K562 (cell line): ENCODE measurements around the gene SUSD5. TPM values are rescaled to one million over a fixed set of nuclear protein-coding genes. Genes with fewer than 3 reads are reported as not detected.

Source experiments
- ATAC-seq: fragments of 200-7000 bp; cut with Tn5 transposase; 3 replicates; pipeline ENCODE4 v1.9.1; 2020; ENCODE audit warnings: moderate library complexity
- BruUV-seq: library from RNA; stranded (reverse); fragments of 400-500 nt; replicated peaks from 2 replicates; lab custom pipeline; 2021; lab: Mats Ljungman, UMichigan
- CTCF ChIA-PET: fragments of 300-600 bp; formaldehyde crosslinking; extraction: SDS; loops from one replicate; lab custom pipeline; 2021; ENCODE audit warnings: low intra/inter-chr PET ratio; lab: Yijun Ruan, JAX
- POLR2A ChIA-PET: fragments of 300-600, 350-650 bp; sonication (Branson Sonifier 250); formaldehyde crosslinking; extraction: SDS; loops from one replicate; lab custom pipeline; 2021; ENCODE audit warnings: antibody characterized with exemption, inconsistent platforms; lab: Yijun Ruan, JAX
- DNase-seq, 4 experiments: peaks; one replicate each; pipeline versions ENCODE4 v3.0.0 to v3.0.0-alpha.2; 2011 to 2018; ENCODE audit warnings: low spot score in 3 of 4, mixed read lengths in 3 of 4; ENCODE audit errors: extremely low read depth in 1 of 4
- FAIRE-seq: peaks from 2 replicates; lab custom pipeline; 2011; peaks lifted over from hg19 to GRCh38; lab: Jason Lieb, UNC
- H2AFZ ChIP-seq: 2 replicates; pipeline ENCODE4 v1.6.0; 2011; ENCODE audit warnings: low read depth, low read length, control low read depth, inconsistent platforms
- H3K27ac ChIP-seq: fragments of 200-600 bp; 3 replicates; pipeline ENCODE4 v1.8.0; 2011; ENCODE audit warnings: low read depth, mild to moderate bottlenecking, control low read depth, inconsistent platforms, low read length, moderate library complexity, mixed read lengths; ENCODE audit errors: extremely low read depth
- H3K27me3 ChIP-seq, 2 experiments: fragments of 300-600 bp in 1 of 2; 2 replicates in 1 of 2; 3 replicates in 1 of 2; pipeline versions ENCODE4 v1.6.0 to v1.8.0; 2011; ENCODE audit warnings: inconsistent platforms in 2 of 2, low read length in 2 of 2, mild to moderate bottlenecking in 1 of 2, mixed read lengths in 1 of 2, moderate library complexity in 1 of 2; ENCODE audit not compliant: control insufficient read depth in 2 of 2, insufficient read depth in 2 of 2
- H3K36me3 ChIP-seq: fragments of 300-600 bp; 3 replicates; pipeline ENCODE4 v1.8.0; 2011; ENCODE audit warnings: mild to moderate bottlenecking, low read length, inconsistent platforms; ENCODE audit not compliant: control insufficient read depth, insufficient read depth
- H3K4me1 ChIP-seq, 2 experiments: fragments of 200-600 bp in 1 of 2; replicated peaks in 1 of 2; 2 replicates in 1 of 2; 3 replicates in 1 of 2; pipeline versions ENCODE4 v1.5.1 to v1.8.0; 2011; ENCODE audit warnings: inconsistent platforms in 2 of 2, low read length in 2 of 2, mild to moderate bottlenecking in 1 of 2, mixed read lengths in 1 of 2, moderate library complexity in 1 of 2; ENCODE audit not compliant: control insufficient read depth in 2 of 2, insufficient read depth in 2 of 2
- H3K4me2 ChIP-seq: 2 replicates; pipeline ENCODE4 v1.6.1; 2011; ENCODE audit warnings: low read length, control low read depth, inconsistent platforms, mixed read lengths; ENCODE audit not compliant: insufficient read depth
- H3K4me3 ChIP-seq: fragments of 200-600 bp; sonication (generic), shearing (Covaris generic); 2 replicates; pipeline ENCODE4 v1.5.1; 2016; ENCODE audit warnings: control low read depth, inconsistent platforms
- H3K79me2 ChIP-seq: fragments of 200-600 bp; 3 replicates; pipeline ENCODE4 v1.8.0; 2011; ENCODE audit warnings: low read length, inconsistent platforms; ENCODE audit not compliant: control insufficient read depth, insufficient read depth
- H3K9ac ChIP-seq, 2 experiments: 2 replicates each; pipeline versions ENCODE4 v1.6.0 to v1.6.1; 2011; ENCODE audit warnings: low read depth in 2 of 2, low read length in 2 of 2, control low read depth in 1 of 2, inconsistent platforms in 1 of 2, mild to moderate bottlenecking in 1 of 2, mixed read lengths in 1 of 2; ENCODE audit not compliant: insufficient read depth in 1 of 2
- H3K9me1 ChIP-seq: one replicate; pipeline ENCODE4 v1.6.0; 2011; ENCODE audit warnings: inconsistent platforms, mild to moderate bottlenecking, low read length, moderate library complexity; ENCODE audit not compliant: control insufficient read depth, insufficient read depth
- H3K9me3 ChIP-seq: replicated peaks from 2 replicates; pipeline ENCODE4 v1.5.1; 2011; ENCODE audit warnings: low read depth, low read length, inconsistent platforms; ENCODE audit not compliant: control insufficient read depth, insufficient read depth
- H4K20me1 ChIP-seq: replicated peaks from 2 replicates; pipeline ENCODE4 v1.6.1; 2011; ENCODE audit warnings: low read length, inconsistent platforms, mixed read lengths; ENCODE audit not compliant: control insufficient read depth, insufficient read depth
- ARID4B ChIP-seq: sonication (generic); formaldehyde crosslinking; IDR thresholded peaks from 2 replicates; pipeline ENCODE4 v1.8.0; 2022; ENCODE audit warnings: mild to moderate bottlenecking, missing genetic modification reagents
- ELF4 ChIP-seq: fragments of 450-650 bp; formaldehyde crosslinking; IDR thresholded peaks from 2 replicates; pipeline ENCODE4 v1.4.0; 2022; ENCODE audit warnings: missing genetic modification characterization
- JUN ChIP-seq, 2 experiments: sonication (generic) in 1 of 2; formaldehyde crosslinking in 1 of 2; IDR thresholded peaks; 2 replicates each; pipeline versions ENCODE4 v1.6.1 to v1.8.0; 2012 to 2022; ENCODE audit warnings: borderline replicate concordance in 2 of 2, mild to moderate bottlenecking in 2 of 2, improper control_type of control experiment in 1 of 2, low read depth in 1 of 2, low read length in 1 of 2, missing genetic modification reagents in 1 of 2
- NRF1 ChIP-seq, 2 experiments: fragments of 450-650 bp; IDR thresholded peaks in 1 of 2; conservative IDR thresholded peaks in 1 of 2; 2 replicates each; pipeline ENCODE4 v1.6.1; 2014; ENCODE audit warnings: mild to moderate bottlenecking in 2 of 2
- PHTF2 ChIP-seq: fragments of 250-450 bp; sonication (Bioruptor Pico); IDR thresholded peaks from 2 replicates; pipeline ENCODE4 v1.5.0; 2021; ENCODE audit warnings: mild to moderate bottlenecking
- SREBF1 ChIP-seq: fragments of 150-350 bp; IDR thresholded peaks from 2 replicates; pipeline ENCODE4 v1.6.1; 2014; ENCODE audit warnings: antibody characterized with exemption, low read depth, low read length, borderline replicate concordance
- SRSF9 ChIP-seq: fragments of 200-400 bp; formaldehyde crosslinking; IDR thresholded peaks from 2 replicates; pipeline ENCODE4 v1.6.1; 2017; ENCODE audit warnings: low read depth, low read length, borderline replicate concordance
- STAG1 ChIP-seq: sonication (generic); formaldehyde crosslinking; IDR thresholded peaks from 2 replicates; pipeline ENCODE4 v1.5.0; 2020; ENCODE audit warnings: missing genetic modification reagents, borderline replicate concordance
- TAF15 ChIP-seq: fragments of 200-400 bp; formaldehyde crosslinking; IDR thresholded peaks from 2 replicates; pipeline ENCODE4 v1.6.1; 2017; ENCODE audit warnings: mild to moderate bottlenecking, low read depth, low read length, moderate library complexity
- TAL1 ChIP-seq: fragments of 450-650 bp; IDR thresholded peaks from 2 replicates; pipeline ENCODE4 v1.6.1; 2016; ENCODE audit warnings: mild to moderate bottlenecking
- ZFP30 ChIP-seq: fragments of 250-450 bp; sonication (Bioruptor Pico); IDR thresholded peaks from 2 replicates; pipeline ENCODE4 v1.8.0; 2022; ENCODE audit warnings: moderate library complexity, mild to moderate bottlenecking, inconsistent platforms, borderline replicate concordance
- ZNF561 ChIP-seq: fragments of 450-650 bp; formaldehyde crosslinking; conservative IDR thresholded peaks from 2 replicates; pipeline ENCODE4 v1.4.0; 2020; ENCODE audit warnings: mild to moderate bottlenecking, moderate library complexity
- ZNF696 ChIP-seq: fragments of 250-450 bp; sonication (Bioruptor Pico); conservative IDR thresholded peaks from 2 replicates; pipeline ENCODE4 v1.4.0; 2020; ENCODE audit warnings: mild to moderate bottlenecking, moderate library complexity
- ZZZ3 ChIP-seq: fragments of 450-650 bp; IDR thresholded peaks from 2 replicates; pipeline ENCODE4 v1.6.1; 2016; ENCODE audit warnings: antibody characterized with exemption, mild to moderate bottlenecking, moderate library complexity
- WGBS: fragments of 100-300 bp; shearing (Covaris generic); methylation state at CpG from one replicate; pipeline ENCODE4 v1.1.6; 2016; ENCODE audit warnings: low coverage, mixed read lengths; ENCODE audit not compliant: insufficient coverage; ENCODE audit errors: missing lambda C conversion rate; 5-methylcytosine and 5-hydroxymethylcytosine counted together
- in situ Hi-C: fragments of 300-500 bp; cut with MboI; formaldehyde crosslinking; loops from 4 replicates; pipeline ENCODE4 v1.15.0; 2018; ENCODE audit warnings: inconsistent platforms, mixed read lengths
- intact Hi-C: fragments of 100-400 bp; cut with micrococcal nuclease; formaldehyde crosslinking; loops from 2 replicates; pipeline ENCODE4 v1.14.2; 2022
- polyA plus RNA-seq, 8 experiments: library from polyadenylated mRNA; depleted of rRNA in 4 of 8; stranded (reverse) in 5 of 8; unstranded in 3 of 8; fragments of >200 nt; fragmentation: Nextera tagmentation in 2 of 8; fragmentation: Illumina TruSeq in 1 of 8; extraction: Ambion mirVana in 2 of 8; extraction: Trizol in 1 of 8; gene quantifications; 2 replicates each; pipeline versions ENCODE4 v1.2.1 to v1.2.3, GENCODE V29; 2011 to 2014; ENCODE audit warnings: inconsistent platforms in 1 of 8, missing spikeins in 1 of 8
- total RNA-seq, 7 experiments: library from RNA; depleted of rRNA in 6 of 7; stranded (reverse); fragments of >200 nt in 6 of 7; fragmentation: Illumina TruSeq in 2 of 7; extraction: Trizol in 2 of 7; gene quantifications; 2 replicates each; pipeline versions ENCODE4 v1.2.1 to v1.2.3, GENCODE V29; 2011 to 2021; ENCODE audit warnings: low replicate concordance in 1 of 7
- TF ChIP-seq, protein P1 (sequence below): fragments of 250-450 bp; sonication (Bioruptor Pico); IDR thresholded peaks from 2 replicates; pipeline ENCODE4 v1.8.0; 2021; ENCODE audit warnings: moderate library complexity, mild to moderate bottlenecking, inconsistent platforms
- TF ChIP-seq, protein P2 (sequence below): sonication (generic); formaldehyde crosslinking; IDR thresholded peaks from 2 replicates; pipeline ENCODE4 v1.8.0; 2022; ENCODE audit warnings: missing genetic modification reagents, mild to moderate bottlenecking, moderate library complexity, borderline replicate concordance

SUSD5 gene
- total and polyA plus RNA-seq, 9 of the 15 experiments (the other 6 are each of a cell fraction or from before 2014, with no cell fraction given), result not detected

- no peak overlapping the region for H3K4me2 ChIP-seq
- ChIA-PET POLR2A (interaction anchor here (2.7 kb wide), 1 partner anchor 13 kb away, joined by 9 read pairs; no protein-coding TSS in a partner anchor), CTCF (no interaction called here)
- in situ Hi-C loops (no loop called here), intact Hi-C loops (no loop called here)
- WGBS, result 0% methylated on average over 2 of the region's 2 CpGs
- H3K9me3 ChIP-seq, result no peaks in the 10 kb centered on the region
- no TSS peak for BruUV-seq
- H3K4me1 ChIP-seq, result no peaks in the 10 kb centered on the region; a peak in 1 of 5 replicates
- peaks cover 12 to 28% of the 10 kb centered on the region in 2 experiments for H3K27me3 ChIP-seq
- H3K36me3 ChIP-seq, result no peaks in the 10 kb centered on the region
- no peak for FAIRE-seq
- DNase-seq, result no peak
- no peak overlapping the region for H3K4me3 ChIP-seq
- no peaks in the 10 kb centered on the region for H3K79me2 ChIP-seq
- H2AFZ ChIP-seq, result no peak overlapping the region
- H3K9me1 ChIP-seq, result no peaks in the 10 kb centered on the region
- no peaks in the 10 kb centered on the region for H4K20me1 ChIP-seq
- no peak overlapping the region for H3K27ac ChIP-seq
- no peak for ATAC-seq
- H3K9ac ChIP-seq, result no peak overlapping the region
- TF ChIP-seq ZFP30 (CRISPR knock-in tag) (no peak), ELF4 (CRISPR knock-in tag) (no peak), SRSF9 (no peak), ZZZ3 (no peak), NRF1 (conservative IDR thresholded peaks at IDR 0.05 in 1 of 2, IDR thresholded peaks at IDR 0.05 in 1 of 2) (no peak), PHTF2 (no peak), ZNF561 (CRISPR knock-in tag) (no peak), TAL1 (no peak), ZNF696 (CRISPR knock-in tag) (no peak), SREBF1 (no peak), TAF15 (no peak), JUN (IDR thresholded peaks at IDR 0.05; ENCODE audit: borderline replicate concordance, low read depth, low read length) (no peak), JUN (CRISPR knock-in tag; IDR thresholded peaks at IDR 0.05; ENCODE audit: borderline replicate concordance) (no peak), STAG1 (CRISPR knock-in tag) (no peak), ARID4B (CRISPR knock-in tag) (no peak)
- TF ChIP-seq, protein P1, sequence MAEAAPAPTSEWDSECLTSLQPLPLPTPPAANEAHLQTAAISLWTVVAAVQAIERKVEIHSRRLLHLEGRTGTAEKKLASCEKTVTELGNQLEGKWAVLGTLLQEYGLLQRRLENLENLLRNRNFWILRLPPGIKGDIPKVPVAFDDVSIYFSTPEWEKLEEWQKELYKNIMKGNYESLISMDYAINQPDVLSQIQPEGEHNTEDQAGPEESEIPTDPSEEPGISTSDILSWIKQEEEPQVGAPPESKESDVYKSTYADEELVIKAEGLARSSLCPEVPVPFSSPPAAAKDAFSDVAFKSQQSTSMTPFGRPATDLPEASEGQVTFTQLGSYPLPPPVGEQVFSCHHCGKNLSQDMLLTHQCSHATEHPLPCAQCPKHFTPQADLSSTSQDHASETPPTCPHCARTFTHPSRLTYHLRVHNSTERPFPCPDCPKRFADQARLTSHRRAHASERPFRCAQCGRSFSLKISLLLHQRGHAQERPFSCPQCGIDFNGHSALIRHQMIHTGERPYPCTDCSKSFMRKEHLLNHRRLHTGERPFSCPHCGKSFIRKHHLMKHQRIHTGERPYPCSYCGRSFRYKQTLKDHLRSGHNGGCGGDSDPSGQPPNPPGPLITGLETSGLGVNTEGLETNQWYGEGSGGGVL (CRISPR knock-in tag), result no peak
- TF ChIP-seq, protein P2, sequence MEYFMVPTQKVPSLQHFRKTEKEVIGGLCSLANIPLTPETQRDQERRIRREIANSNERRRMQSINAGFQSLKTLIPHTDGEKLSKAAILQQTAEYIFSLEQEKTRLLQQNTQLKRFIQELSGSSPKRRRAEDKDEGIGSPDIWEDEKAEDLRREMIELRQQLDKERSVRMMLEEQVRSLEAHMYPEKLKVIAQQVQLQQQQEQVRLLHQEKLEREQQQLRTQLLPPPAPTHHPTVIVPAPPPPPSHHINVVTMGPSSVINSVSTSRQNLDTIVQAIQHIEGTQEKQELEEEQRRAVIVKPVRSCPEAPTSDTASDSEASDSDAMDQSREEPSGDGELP, result no peak
Observed at GRCh38 chr3:33166095-33166494, 52.5 kb downstream of the SUSD5 start.
